HG02870 (cell line): ENCODE results near the gene PKDCC.
"Not testable (repeated sequence)": the region's sequence is repeated elsewhere in the genome, so short reads cannot be mapped to it uniquely, and the experiment has no call there.

Experiments used
- ATAC-seq: cut with Tn5 transposase; IDR thresholded peaks from one replicate; pipeline ENCODE4 v1.9.1; 2021; ENCODE audit warnings: mild to moderate bottlenecking, moderate library complexity; ENCODE audit not compliant: unreplicated experiment

Gene PKDCC

GRCh38 chr2:42030200-42030759, 17.5 kb upstream of the PKDCC start:
- no peak for ATAC-seq

GRCh38 chr2:42030829-42031228, 17.0 kb upstream of the PKDCC start:
- no peak for ATAC-seq

GRCh38 chr2:42031281-42032223, 16.3 kb upstream of the PKDCC start:
- ATAC-seq = no peak

GRCh38 chr2:42032224-42032620, 15.6 kb upstream of the PKDCC start:
- ATAC-seq = no peak

GRCh38 chr2:42032745-42033144, 15.1 kb upstream of the PKDCC start:
- no peak for ATAC-seq

- not testable (repeated sequence) for ATAC-seq
These were observed 13.7 kb upstream of the PKDCC start for GRCh38 chr2:42034096-42034495.

GRCh38 chr2:42035241-42035640, 12.6 kb upstream of the PKDCC start:
- ATAC-seq = no peak

GRCh38 chr2:42036413-42036812, 11.4 kb upstream of the PKDCC start:
- ATAC-seq = no peak

- ATAC-seq = no peak
These were observed 10.9 kb upstream of the PKDCC start for GRCh38 chr2:42036940-42037339.

- no peak for ATAC-seq
These were observed 7.1 kb upstream of the PKDCC start for GRCh38 chr2:42040643-42041278.

- no peak for ATAC-seq
These were observed 6.3 kb upstream of the PKDCC start for GRCh38 chr2:42041377-42042127.

- no peak for ATAC-seq
These were observed 5.0 kb upstream of the PKDCC start for GRCh38 chr2:42042631-42043355.

GRCh38 chr2:42043789-42044394, 3.9 kb upstream of the PKDCC start:
- no peak for ATAC-seq

- no peak for ATAC-seq
These were observed 2.9 kb upstream of the PKDCC start for GRCh38 chr2:42044939-42045338.

- ATAC-seq = no peak
These were observed 2.5 kb upstream of the PKDCC start for GRCh38 chr2:42045352-42045751.

GRCh38 chr2:42045848-42046748, 1.7 kb upstream of the PKDCC start:
- no peak for ATAC-seq

GRCh38 chr2:42046819-42047487, 868 bp upstream of the PKDCC start:
- ATAC-seq = no peak
